ENCODE data around the gene SF3A1. TPM values are rescaled to one million over a fixed set of nuclear protein-coding genes. Genes with fewer than 3 reads are reported as not detected.

Gene SF3A1
- total RNA-seq, 1 experiment from 2014 or later: 230 TPM

- Histone ChIP-seq H3K36me3 (ENCODE audit: control insufficient read depth in 1 of 2, insufficient read depth in 2 of 2, low read length in 2 of 2) (no peaks in the 10 kb centered on the region), H4K20me1 (ENCODE audit: insufficient read depth) (no peaks in the 10 kb centered on the region), H3K9ac (ENCODE audit: low read length) (no peak overlapping the region), H2AFZ (ENCODE audit: low read depth, low read length, poor library complexity, severe bottlenecking) (no peak overlapping the region), H3K4me2 (ENCODE audit: low read length) (no peak overlapping the region), H3K79me2 (ENCODE audit: insufficient read depth, low read length) (peaks cover 21% of the 10 kb centered on the region), H3K27me3 (ENCODE audit: insufficient read depth, low read length) (no peaks in the 10 kb centered on the region), H3K4me3 (replicated peaks in 1 of 2; ENCODE audit: low read depth in 1 of 2, low read length in 2 of 2) (no peak overlapping the region), H3K27ac (ENCODE audit: low read depth, low read length) (no peak overlapping the region), H3K9me2 (ENCODE audit: insufficient read depth) (no peaks in the 10 kb centered on the region), H3K9me3 (ENCODE audit: control insufficient read depth in 1 of 2, insufficient read depth in 1 of 2, low read depth in 1 of 2, low read length in 2 of 2) (peaks cover 0 to 7% of the 10 kb centered on the region in 2 experiments; a peak in 2 of 4 replicates), H3K4me1 (ENCODE audit: control insufficient read depth in 1 of 2, insufficient read depth in 2 of 2, low read length in 2 of 2) (peaks cover 12 to 61% of the 10 kb centered on the region in 2 experiments; a peak in 3 of 4 replicates)
- ATAC-seq (no peak), DNase-seq (ENCODE audit: low read depth, low spot score) (no peak)
- ChIA-PET RAD21 (ENCODE audit: low non-redundant PET in 1 of 2, low total read pairs in 2 of 2, uncharacterized antibody in 2 of 2, unreplicated experiment in 2 of 2) (no interaction called here), POLR2A (interaction anchor here (0.7 kb wide), 1 partner anchor 16 kb away, joined by 3 read pairs; no protein-coding TSS in a partner anchor), CTCF (interaction anchor here (1.0 kb wide), 1 partner anchor 33 kb away, joined by 3 read pairs; no protein-coding TSS in a partner anchor)
- BruUV-seq (replicated peaks): no TSS peak
- TF ChIP-seq EZH2 (IDR thresholded peaks at IDR 0.05) (no peak), RAD21 (IDR thresholded peaks at IDR 0.05; ENCODE audit: low read depth) (no peak)
- TF ChIP-seq, protein P1, sequence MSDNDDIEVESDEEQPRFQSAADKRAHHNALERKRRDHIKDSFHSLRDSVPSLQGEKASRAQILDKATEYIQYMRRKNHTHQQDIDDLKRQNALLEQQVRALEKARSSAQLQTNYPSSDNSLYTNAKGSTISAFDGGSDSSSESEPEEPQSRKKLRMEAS (IDR thresholded peaks at IDR 0.05): no peak
- intact Hi-C loops (cut with micrococcal nuclease): no loop called here
These were observed 37.2 kb upstream of the SF3A1 start for GRCh38 chr22:30393885-30394284.

GRCh38 chr22:30393322-30393680 is 36.6 kb upstream of the SF3A1 start:
- intact Hi-C loops (cut with micrococcal nuclease): no loop called here
- POLR2A ChIA-PET: interaction anchor here (0.7 kb wide), 1 partner anchor 16 kb away, joined by 3 read pairs; no protein-coding TSS in a partner anchor
- TF ChIP-seq, protein P1 (IDR thresholded peaks at IDR 0.05): no peak
- TF ChIP-seq CTCF (IDR thresholded peaks at IDR 0.05 in 2 of 3, conservative IDR thresholded peaks at IDR 0.05 in 1 of 3; ENCODE audit: borderline replicate concordance in 1 of 3, insufficient read depth in 1 of 3, low read depth in 2 of 3, low read length in 2 of 3): no peak
- TF ChIP-seq ATF3 (IDR thresholded peaks at IDR 0.05): no peak
- no peak for TF ChIP-seq YY1 (IDR thresholded peaks at IDR 0.05; ENCODE audit: extremely low read depth, insufficient replicate concordance, low read depth, low read length)
- TF ChIP-seq REST (IDR thresholded peaks at IDR 0.05; ENCODE audit: low read depth): no peak
- no peak for TF ChIP-seq SIN3A (IDR thresholded peaks at IDR 0.05; ENCODE audit: low read depth)
- TF ChIP-seq EZH2phosphoT487 (IDR thresholded peaks at IDR 0.05; ENCODE audit: borderline replicate concordance): no peak
- no peak for TF ChIP-seq POLR2A (IDR thresholded peaks at IDR 0.05; ENCODE audit: borderline replicate concordance, extremely low read depth, insufficient read depth, insufficient read length)
- TF ChIP-seq ZFX (IDR thresholded peaks at IDR 0.05): no peak
- TF ChIP-seq TCF7L2 (IDR thresholded peaks at IDR 0.05; ENCODE audit: borderline replicate concordance, extremely low read depth, insufficient read depth, insufficient read length): no peak
- TF ChIP-seq EGR1 (IDR thresholded peaks at IDR 0.05; ENCODE audit: low read depth): no peak
- no peak for TF ChIP-seq SRF (IDR thresholded peaks at IDR 0.05; ENCODE audit: low read depth)
- no peak for TF ChIP-seq CEBPB (IDR thresholded peaks at IDR 0.05; ENCODE audit: low read depth)

More at GRCh38 chr22:30393322-30393680, 36.6 kb upstream of the SF3A1 start:
- Histone ChIP-seq H3K4me3 (replicated peaks in 1 of 2; ENCODE audit: low read depth in 1 of 2, low read length in 2 of 2) (no peak overlapping the region), H3K9me2 (ENCODE audit: insufficient read depth) (no peaks in the 10 kb centered on the region), H3K4me1 (ENCODE audit: control insufficient read depth in 1 of 2, insufficient read depth in 2 of 2, low read length in 2 of 2) (peaks cover 11 to 56% of the 10 kb centered on the region in 2 experiments; a peak in 3 of 4 replicates), H3K9me3 (ENCODE audit: control insufficient read depth in 1 of 2, insufficient read depth in 1 of 2, low read depth in 1 of 2, low read length in 2 of 2) (peaks cover 0 to 7% of the 10 kb centered on the region in 2 experiments; a peak in 2 of 4 replicates), H3K9ac (ENCODE audit: low read length) (no peak overlapping the region), H3K36me3 (ENCODE audit: control insufficient read depth in 1 of 2, insufficient read depth in 2 of 2, low read length in 2 of 2) (no peaks in the 10 kb centered on the region), H2AFZ (ENCODE audit: low read depth, low read length, poor library complexity, severe bottlenecking) (no peak overlapping the region), H3K27ac (ENCODE audit: low read depth, low read length) (no peak overlapping the region), H3K27me3 (ENCODE audit: insufficient read depth, low read length) (no peaks in the 10 kb centered on the region), H3K79me2 (ENCODE audit: insufficient read depth, low read length) (peaks cover 15% of the 10 kb centered on the region), H3K4me2 (ENCODE audit: low read length) (no peak overlapping the region), H4K20me1 (ENCODE audit: insufficient read depth) (no peaks in the 10 kb centered on the region)
- RAD21 ChIA-PET (ENCODE audit: low non-redundant PET in 1 of 2, low total read pairs in 2 of 2, uncharacterized antibody in 2 of 2, unreplicated experiment in 2 of 2): no interaction called here
- CTCF ChIA-PET: interaction anchor here (1.0 kb wide), 1 partner anchor 33 kb away, joined by 3 read pairs; no protein-coding TSS in a partner anchor
- DNase-seq (ENCODE audit: low read depth, low spot score) (no peak), ATAC-seq (no peak)
- no TSS peak for BruUV-seq (replicated peaks)
